Activated T-cell treated with anti-CD3 and anti-CD28 coated beads, Interleukin-2, amount 50 U/mL, for 4 hours (primary cell): ENCODE data around the gene GOLM1. TPM values are rescaled to one million over a fixed set of nuclear protein-coding genes. Genes with fewer than 3 reads are reported as not detected.

ENCODE experiments used
- ATAC-seq, 2 donors: fragments of 200-7000 bp; cut with Tn5 transposase; one replicate each; pipeline ENCODE4 v1.10.0; 2021
- DNase-seq: peaks from one replicate; pipeline ENCODE4 v3.0.0-alpha.2; 2020
- H3K27me3 Mint-ChIP-seq: one replicate; pipeline ENCODE4 v1.8.0; 2021; ENCODE audit warnings: low read depth, mixed read lengths
- H3K36me3 Mint-ChIP-seq: one replicate; pipeline ENCODE4 v1.8.0; 2022; ENCODE audit warnings: mixed read lengths; ENCODE audit not compliant: insufficient read depth
- H3K4me1 Mint-ChIP-seq: one replicate; pipeline ENCODE4 v1.8.0; 2021; ENCODE audit warnings: low read depth, mixed read lengths
- H3K4me3 Mint-ChIP-seq: one replicate; pipeline ENCODE4 v1.8.0; 2021; ENCODE audit warnings: mild to moderate bottlenecking, moderate library complexity, mixed read lengths
- H3K9me3 Mint-ChIP-seq: one replicate; pipeline ENCODE4 v1.8.0; 2021; ENCODE audit warnings: mixed read lengths
- total RNA-seq, 3 donors: library from RNA; stranded (reverse); gene quantifications; one replicate each; pipeline ENCODE4 v1.2.1, GENCODE V29; 2021

Gene GOLM1
- total RNA-seq, 3 donors from 2014 or later, result 1.5 to 2.7 (median 1.9) TPM

DNA sequence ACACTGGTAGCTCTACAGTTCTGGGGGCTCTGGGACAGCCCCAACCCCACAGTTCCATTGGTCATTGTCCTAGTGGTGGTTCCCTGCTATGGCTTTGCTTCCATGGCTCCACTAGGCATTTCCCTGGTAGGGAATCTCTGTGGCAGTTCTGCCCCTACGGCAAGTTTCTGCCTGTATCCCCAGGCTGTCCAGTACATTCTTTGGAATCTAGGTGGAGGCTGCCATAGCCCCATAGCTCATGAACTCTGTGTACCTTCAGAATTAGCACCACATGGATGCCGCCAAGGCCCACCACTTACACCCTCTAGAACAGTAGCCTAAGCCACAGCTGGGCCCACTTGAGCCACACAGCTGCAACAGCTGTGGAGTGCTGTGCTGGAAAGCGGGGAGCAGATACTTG, 3.3 kb upstream of the GOLM1 start:
- peaks cover 14% of the 10 kb centered on the region for H3K4me1 Mint-ChIP-seq

GRCh38 chr9:86099701-86100364, 475 bp upstream of the GOLM1 start:
- H3K4me1 Mint-ChIP-seq, result peaks cover 9% of the 10 kb centered on the region
- peak in 1 of 2 donors; percentile 27 for ATAC-seq
- H3K9me3 Mint-ChIP-seq, result no peaks in the 10 kb centered on the region
- H3K4me3 Mint-ChIP-seq, result peak overlapping the region; percentile 87
- no peaks in the 10 kb centered on the region for H3K36me3 Mint-ChIP-seq
- no peak for DNase-seq
- peaks cover 37% of the 10 kb centered on the region for H3K27me3 Mint-ChIP-seq

More for the DNA sequence above, 3.3 kb upstream of the GOLM1 start:
- no peak overlapping the region for H3K4me3 Mint-ChIP-seq
- DNase-seq (no peak), ATAC-seq (no peak)
- no peaks in the 10 kb centered on the region for H3K9me3 Mint-ChIP-seq
- H3K36me3 Mint-ChIP-seq, result no peaks in the 10 kb centered on the region
- H3K27me3 Mint-ChIP-seq, result peaks cover 36% of the 10 kb centered on the region

- Mint-ChIP-seq H3K36me3 (no peaks in the 10 kb centered on the region), H3K4me3 (no peak overlapping the region), H3K4me1 (peaks cover 9% of the 10 kb centered on the region), H3K27me3 (peaks cover 29% of the 10 kb centered on the region), H3K9me3 (no peaks in the 10 kb centered on the region)
- DNase-seq (no peak), ATAC-seq (no peak)
These were observed 1.7 kb downstream of the GOLM1 start for GRCh38 chr9:86097510-86098224.

DNA sequence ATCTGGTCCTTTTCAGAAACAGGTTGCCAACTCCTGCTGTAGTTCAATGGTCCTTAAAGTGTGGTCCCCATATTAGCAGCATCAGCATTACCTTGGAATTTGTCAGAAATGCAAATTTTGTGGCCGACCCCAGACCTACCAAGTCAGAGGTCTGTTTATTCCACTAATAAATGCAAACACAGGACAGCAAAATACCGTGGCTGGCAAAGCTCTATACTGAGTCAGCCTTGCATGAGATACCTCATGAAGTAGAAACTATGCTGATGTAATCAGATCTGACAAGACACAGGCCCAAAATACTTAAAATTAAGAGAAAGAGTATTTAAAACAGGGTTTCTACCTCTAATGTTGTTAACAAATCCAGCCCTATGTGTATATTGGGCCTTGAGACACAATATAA, 3.0 kb downstream of the GOLM1 start:
- ATAC-seq, result no peak
- Mint-ChIP-seq H3K4me1 (peaks cover 9% of the 10 kb centered on the region), H3K36me3 (no peaks in the 10 kb centered on the region), H3K9me3 (no peaks in the 10 kb centered on the region), H3K27me3 (peaks cover 32% of the 10 kb centered on the region), H3K4me3 (no peak overlapping the region)
- no peak for DNase-seq

- no peaks in the 10 kb centered on the region for H3K9me3 Mint-ChIP-seq
- ATAC-seq (no peak), DNase-seq (no peak)
- peaks cover 27% of the 10 kb centered on the region for H3K27me3 Mint-ChIP-seq
- no peak overlapping the region for H3K4me3 Mint-ChIP-seq
- H3K36me3 Mint-ChIP-seq, result no peaks in the 10 kb centered on the region
- H3K4me1 Mint-ChIP-seq, result peaks cover 1% of the 10 kb centered on the region
These were observed 5.4 kb downstream of the GOLM1 start for GRCh38 chr9:86093788-86094555.

DNA sequence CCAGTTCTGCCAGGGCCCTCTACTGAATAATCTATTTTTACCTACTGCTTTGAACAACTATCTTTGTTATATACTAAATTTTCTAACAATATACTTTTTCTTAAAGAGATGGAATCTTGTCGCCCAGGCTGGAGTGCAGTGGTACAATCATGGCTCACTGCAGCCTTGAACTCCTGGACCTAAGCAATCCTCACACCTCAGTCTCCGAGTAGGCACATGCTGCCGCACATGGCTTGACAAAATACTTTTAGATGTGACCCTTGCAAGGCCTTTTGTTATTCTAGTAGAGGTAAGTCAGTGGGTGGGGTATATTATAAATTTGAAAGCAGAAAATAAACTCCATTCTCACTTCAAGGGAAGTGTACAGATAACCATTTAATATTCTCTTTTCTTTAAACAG, 7.9 kb downstream of the GOLM1 start:
- ATAC-seq (no peak), DNase-seq (no peak)
- Mint-ChIP-seq H3K9me3 (no peaks in the 10 kb centered on the region), H3K4me3 (no peak overlapping the region), H3K4me1 (no peaks in the 10 kb centered on the region), H3K36me3 (no peaks in the 10 kb centered on the region), H3K27me3 (peaks cover 23% of the 10 kb centered on the region)

- ATAC-seq, result no peak
- H3K4me1 Mint-ChIP-seq, result no peaks in the 10 kb centered on the region
- no peaks in the 10 kb centered on the region for H3K36me3 Mint-ChIP-seq
- DNase-seq, result no peak
- no peak overlapping the region for H3K4me3 Mint-ChIP-seq
- H3K27me3 Mint-ChIP-seq, result peaks cover 10% of the 10 kb centered on the region
- H3K9me3 Mint-ChIP-seq, result no peaks in the 10 kb centered on the region
These were observed 16.5 kb downstream of the GOLM1 start for GRCh38 chr9:86082870-86083269.

DNA sequence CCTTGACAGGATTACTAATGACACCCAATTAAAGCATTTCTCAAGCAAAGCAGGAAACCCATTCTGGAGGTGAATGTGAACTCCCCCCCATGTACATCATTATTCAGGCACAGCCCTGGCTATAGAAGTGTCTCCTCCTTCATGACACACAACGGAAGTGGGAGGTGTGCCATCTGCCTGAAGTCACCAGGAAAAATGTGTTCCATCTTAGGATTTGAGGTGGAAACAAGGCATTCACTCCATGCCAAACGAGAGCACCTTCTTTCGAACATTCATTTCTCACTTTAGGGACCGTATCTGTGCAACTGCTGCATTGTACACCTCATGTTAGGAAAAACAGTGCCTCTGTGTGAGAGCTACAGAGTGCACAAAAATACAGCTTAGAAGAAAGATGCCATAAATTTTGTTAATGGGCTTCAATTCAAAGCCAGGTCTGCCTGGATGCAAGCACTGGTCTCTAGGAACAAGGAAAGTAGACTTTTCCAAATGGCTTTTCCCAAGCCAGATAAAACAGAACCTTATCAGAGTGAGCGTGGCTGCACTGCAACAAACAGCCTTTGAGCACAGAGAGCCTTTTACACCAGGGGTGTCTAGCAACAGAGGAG, 19.4 kb downstream of the GOLM1 start:
- Mint-ChIP-seq H3K4me1 (no peaks in the 10 kb centered on the region), H3K4me3 (no peak overlapping the region), H3K36me3 (no peaks in the 10 kb centered on the region), H3K27me3 (no peaks in the 10 kb centered on the region), H3K9me3 (no peaks in the 10 kb centered on the region)
- ATAC-seq (no peak), DNase-seq (no peak)

DNA sequence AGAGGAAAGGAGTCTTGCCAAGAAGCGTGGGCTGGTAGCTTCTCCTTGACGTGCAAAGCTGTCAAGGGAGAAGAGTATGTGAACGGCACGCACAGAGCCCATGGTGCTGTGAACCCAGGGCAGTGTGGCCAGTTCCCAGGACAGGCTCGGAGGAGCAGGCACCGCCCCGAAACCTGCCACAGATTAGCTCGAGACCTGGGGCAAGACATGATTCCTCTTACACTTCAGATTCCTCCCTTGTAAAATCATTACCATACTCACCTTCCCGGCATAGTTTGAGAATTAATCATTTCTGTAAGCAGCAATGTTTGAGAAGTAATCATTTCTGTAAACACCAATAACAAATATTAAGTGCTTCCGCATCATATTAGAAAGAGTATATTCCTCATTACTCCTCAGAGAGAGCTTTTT, 19.9 kb downstream of the GOLM1 start:
- H3K27me3 Mint-ChIP-seq, result no peaks in the 10 kb centered on the region
- H3K9me3 Mint-ChIP-seq, result no peaks in the 10 kb centered on the region
- H3K4me3 Mint-ChIP-seq, result no peak overlapping the region
- H3K4me1 Mint-ChIP-seq, result no peaks in the 10 kb centered on the region
- ATAC-seq (no peak), DNase-seq (no peak)
- no peaks in the 10 kb centered on the region for H3K36me3 Mint-ChIP-seq

DNA sequence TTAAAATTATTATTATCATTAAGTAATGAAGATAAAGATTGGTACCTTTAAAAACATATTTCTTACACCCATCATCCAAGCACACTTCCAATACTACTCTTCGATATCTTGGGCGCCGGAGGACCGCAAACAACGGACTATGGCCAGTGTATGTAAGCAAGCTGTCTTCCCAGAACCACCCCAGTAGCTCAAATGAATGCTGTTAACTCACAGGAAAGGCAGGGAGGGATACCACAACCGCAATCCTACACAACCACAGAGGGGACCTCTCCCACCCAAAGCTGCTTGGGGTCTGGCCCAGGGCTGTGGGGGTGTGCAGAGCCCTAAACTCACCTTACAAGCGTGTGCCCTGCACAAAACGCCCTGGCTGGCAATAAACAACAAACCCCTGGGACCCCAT, 20.6 kb downstream of the GOLM1 start:
- ATAC-seq, result no peak
- Mint-ChIP-seq H3K36me3 (no peaks in the 10 kb centered on the region), H3K4me1 (no peaks in the 10 kb centered on the region), H3K4me3 (no peak overlapping the region), H3K9me3 (no peaks in the 10 kb centered on the region), H3K27me3 (no peaks in the 10 kb centered on the region)
- no peak for DNase-seq

GRCh38 chr9:86077276-86077675, 22.1 kb downstream of the GOLM1 start:
- Mint-ChIP-seq H3K27me3 (no peaks in the 10 kb centered on the region), H3K4me3 (no peak overlapping the region), H3K9me3 (no peaks in the 10 kb centered on the region), H3K36me3 (no peaks in the 10 kb centered on the region), H3K4me1 (no peaks in the 10 kb centered on the region)
- DNase-seq (no peak), ATAC-seq (no peak)

- ATAC-seq, result peak in 1 of 2 donors; percentile 43
- H3K36me3 Mint-ChIP-seq, result no peaks in the 10 kb centered on the region
- no peak overlapping the region for H3K4me3 Mint-ChIP-seq
- H3K4me1 Mint-ChIP-seq, result no peaks in the 10 kb centered on the region
- H3K27me3 Mint-ChIP-seq, result no peaks in the 10 kb centered on the region
- H3K9me3 Mint-ChIP-seq, result no peaks in the 10 kb centered on the region
- DNase-seq, result no peak
These were observed 23.9 kb downstream of the GOLM1 start for GRCh38 chr9:86075132-86076109.

DNA sequence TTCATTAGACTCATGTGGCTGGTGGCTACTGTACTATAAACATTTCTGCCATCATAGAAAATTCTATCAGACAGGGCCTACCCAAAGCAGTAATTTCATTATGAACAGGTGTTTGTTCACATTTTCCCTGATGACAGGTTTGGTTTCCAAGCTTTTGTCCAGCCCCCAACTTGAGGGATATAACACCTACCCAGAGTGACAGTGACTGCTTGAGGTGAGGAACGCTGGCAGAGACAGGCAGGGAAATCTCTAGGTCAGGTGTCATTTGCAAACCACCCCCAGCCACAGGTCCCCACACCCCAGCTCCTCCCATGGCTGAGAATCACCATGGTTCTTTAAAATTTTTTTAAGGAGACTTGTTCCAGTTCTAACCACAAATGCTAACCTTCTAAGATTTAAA, 25.5 kb downstream of the GOLM1 start:
- Mint-ChIP-seq H3K27me3 (no peaks in the 10 kb centered on the region), H3K9me3 (no peaks in the 10 kb centered on the region), H3K4me3 (no peak overlapping the region), H3K4me1 (no peaks in the 10 kb centered on the region), H3K36me3 (no peaks in the 10 kb centered on the region)
- ATAC-seq (peak in 1 of 2 donors; percentile 34), DNase-seq (no peak)
